Stimulated activated CD4-positive, alpha-beta T cell treated with anti-CD3 and anti-CD28 coated beads, Interleukin-1b, Interleukin-23, amount 100 ng/mL, for 24 hours (primary cell): Measurements from ENCODE around the gene TEP1.
A peak's percentile ranks its signal among the peaks of the same experiment; 100 is the strongest.
"Not testable (repeated sequence)": the region's sequence is repeated elsewhere in the genome, so short reads cannot be mapped to it uniquely, and the experiment has no call there.

ENCODE experiments used
- DNase-seq, 4 experiments: peaks; one replicate each; pipeline ENCODE4 v3.0.0-alpha.2; 2020; ENCODE audit warnings: low read depth in 4 of 4, low spot score in 1 of 4

TEP1 gene

DNA sequence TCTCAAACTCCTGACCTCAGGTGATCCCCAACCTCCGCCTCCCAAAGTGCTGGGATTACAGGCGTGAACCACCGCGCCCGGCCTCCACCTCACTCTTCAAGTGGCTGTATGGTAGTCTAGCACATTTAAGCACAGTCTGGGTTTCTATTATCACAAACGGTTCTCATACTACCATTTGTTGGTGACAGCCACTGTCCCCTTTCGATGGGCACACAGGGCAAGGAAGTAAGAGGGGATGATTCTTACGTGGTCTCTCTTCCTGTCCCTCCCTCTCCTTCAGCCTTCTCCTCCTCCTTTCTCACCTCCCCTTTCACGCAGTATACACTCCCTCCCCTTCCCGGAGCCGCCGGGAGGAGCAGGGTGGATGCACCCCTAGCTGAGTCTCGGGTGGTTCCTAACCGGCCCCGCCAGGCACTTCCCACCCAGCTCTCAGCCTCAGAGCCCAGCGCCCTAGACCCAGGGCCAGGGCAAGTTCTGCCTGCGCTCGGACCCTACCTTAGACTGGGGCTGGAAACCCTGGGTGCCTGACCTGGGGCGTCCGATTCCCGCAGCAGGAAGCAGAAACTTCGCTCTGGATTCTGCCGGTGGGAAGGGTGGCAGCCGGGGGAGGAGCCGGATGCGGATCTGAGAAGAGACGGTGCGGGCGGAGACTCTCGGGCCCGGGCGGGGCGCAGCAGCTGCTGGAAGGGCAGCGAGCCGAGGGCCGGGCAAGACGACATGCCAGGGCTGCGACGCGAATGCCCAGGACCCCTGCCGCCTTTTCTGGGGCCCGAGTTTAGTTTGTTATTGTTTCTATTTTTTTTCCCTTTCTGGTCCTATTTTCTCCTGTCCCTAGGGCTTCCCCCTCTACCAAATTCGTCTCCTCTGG lies at the start of gene TEP1:
TEP1 (minus strand) TSS at position 626 of the 868 bp plus-strand sequence. CDS start 5,062 bp downstream, outside the sequence.
- peak; percentile 44 to 73 (median 58) for DNase-seq

GRCh38 chr14:20461225-20462141 lies 48.2 kb upstream of the TEP1 start, which contains the start of gene PIP4P1:
TSS of gene PIP4P1 (minus strand) at chr14:20461434. CDS start at chr14:20461325, 109 bp downstream.
- peak; percentile 93 to 98 (median 96) for DNase-seq

DNA sequence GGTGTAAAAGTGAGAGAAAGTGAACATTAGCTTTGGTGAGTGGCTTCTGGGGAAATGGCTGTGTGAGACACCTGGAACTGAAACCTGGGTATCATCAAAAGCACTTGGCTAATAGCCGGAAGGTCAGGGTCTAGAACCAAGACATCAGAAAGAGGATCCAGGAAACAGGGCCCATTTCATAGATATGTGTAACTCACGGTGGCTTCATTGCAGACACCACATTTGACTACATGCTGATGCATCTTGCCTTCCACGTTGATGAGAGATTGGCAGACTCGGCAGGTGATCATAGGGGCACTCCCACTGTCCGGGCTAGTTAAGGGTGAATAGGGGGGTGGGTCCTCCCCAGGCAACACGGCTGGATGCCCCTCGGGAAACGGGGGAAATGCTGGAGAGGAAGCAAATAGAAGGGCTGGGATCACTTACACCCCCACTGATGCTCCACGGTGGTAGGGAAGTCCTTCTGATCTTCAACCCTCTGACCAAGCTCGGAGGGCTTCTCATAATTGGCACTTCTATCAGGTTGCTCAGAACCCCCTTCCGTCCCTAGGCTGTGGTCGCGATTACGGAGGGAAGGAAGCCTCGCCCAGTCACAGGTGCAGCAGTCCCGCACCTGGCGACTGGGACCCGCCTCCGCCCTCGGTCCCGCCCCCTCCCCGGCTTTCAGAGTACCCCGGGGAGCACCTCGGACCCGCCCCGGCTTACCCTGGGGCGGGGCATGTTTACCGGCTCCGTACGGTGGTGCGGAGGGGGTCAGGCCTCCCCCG lies 47.3 kb upstream of the TEP1 start:
- DNase-seq = peak in 1 of 4 experiments; percentile 28

- no peak for DNase-seq
These were observed 44.9 kb upstream of the TEP1 start for GRCh38 chr14:20458031-20458789.

- DNase-seq = no peak
These were observed 43.7 kb upstream of the TEP1 start for GRCh38 chr14:20456971-20457370.

- DNase-seq = no peak
These were observed 42.3 kb upstream of the TEP1 start for GRCh38 chr14:20455355-20456300.

DNA sequence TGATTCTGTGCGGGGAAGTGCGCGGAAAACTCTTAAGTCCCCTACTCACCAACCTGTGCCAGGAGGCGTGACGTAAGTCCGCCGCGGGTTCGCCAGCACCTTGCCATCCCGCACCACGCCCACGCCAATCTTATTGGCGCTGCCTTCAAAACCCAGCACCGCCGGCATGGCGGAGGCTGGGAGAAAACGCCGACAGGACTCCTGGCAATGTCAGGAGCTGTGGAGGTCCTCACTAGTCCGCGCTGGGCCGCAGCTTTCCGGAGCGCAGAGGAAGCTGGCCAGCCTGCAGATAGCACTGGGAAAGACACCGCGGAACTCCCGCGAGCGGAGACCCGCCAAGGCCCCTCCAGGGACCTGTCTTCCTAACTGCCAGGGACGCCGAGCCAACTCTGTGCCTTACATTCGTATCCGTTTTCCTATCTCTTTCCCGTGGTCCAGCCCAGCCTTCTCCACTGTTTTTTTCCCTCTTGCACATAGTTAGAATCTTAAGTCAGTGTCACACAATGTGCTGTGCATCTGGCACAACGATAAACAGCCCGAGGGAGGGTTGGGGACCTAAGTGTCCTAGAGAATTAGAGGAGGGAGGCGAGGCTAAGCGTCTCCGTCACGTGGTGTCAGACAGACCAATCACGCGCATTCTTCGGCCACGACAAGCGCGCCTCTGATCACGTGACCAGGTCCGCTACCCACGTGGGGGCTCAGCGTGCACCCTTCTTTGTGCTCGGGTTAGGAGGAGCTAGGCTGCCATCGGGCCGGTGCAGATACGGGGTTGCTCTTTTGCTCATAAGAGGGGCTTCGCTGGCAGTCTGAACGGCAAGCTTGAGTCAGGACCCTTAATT lies 41.4 kb upstream of the TEP1 start, which contains the start of the genes APEX1 and OSGEP:
APEX1 (plus strand) TSS at position 711 of the 839 bp plus-strand sequence. CDS start 420 bp downstream, outside the sequence.
OSGEP (minus strand) TSS at position 297 of the 839 bp plus-strand sequence; CDS start at position 168, 129 bp downstream.
- DNase-seq = peak; percentile 84 to 95 (median 93)

DNA sequence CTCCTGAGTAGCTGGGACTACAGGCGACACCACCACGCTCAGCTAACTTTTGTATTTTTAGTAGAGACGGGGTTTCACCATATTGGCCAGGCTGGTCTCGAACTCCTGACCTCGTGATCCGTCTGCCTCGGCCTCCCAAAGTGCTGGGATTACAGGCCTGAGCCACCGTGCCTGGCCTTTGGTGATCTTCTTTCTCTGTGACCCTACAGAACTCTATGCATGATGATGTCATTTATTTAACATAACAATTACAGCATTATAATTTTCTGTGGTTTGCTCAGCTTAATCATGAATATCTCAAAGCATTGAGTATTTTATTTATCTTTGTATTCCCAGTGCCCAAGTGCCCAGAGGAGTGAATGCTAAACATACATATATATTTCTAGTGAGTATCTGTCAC lies 39.5 kb upstream of the TEP1 start:
- not testable (repeated sequence) for DNase-seq

DNA sequence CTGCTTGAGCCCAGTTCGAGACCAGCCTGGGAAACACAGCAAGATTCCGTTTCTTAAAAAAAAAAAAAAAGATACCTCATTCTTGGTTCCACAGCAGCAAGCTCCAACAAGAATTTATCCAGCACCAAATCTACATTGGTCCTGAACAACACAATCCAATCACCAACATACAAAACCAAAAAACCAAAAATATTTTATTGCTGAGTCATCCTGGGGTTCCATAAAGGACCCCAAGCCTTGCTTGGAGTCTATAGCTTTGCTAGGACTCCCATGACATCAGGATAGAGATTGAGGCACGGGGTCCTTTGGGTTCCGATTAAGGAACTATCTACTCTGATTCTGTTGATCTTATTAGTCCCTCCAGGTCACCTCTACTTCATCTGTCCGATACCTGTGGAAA lies 33.6 kb upstream of the TEP1 start:
- DNase-seq = no peak

- not testable (repeated sequence) for DNase-seq
These were observed 30.3 kb upstream of the TEP1 start for GRCh38 chr14:20443650-20444049.

GRCh38 chr14:20441461-20441860 lies 28.2 kb upstream of the TEP1 start:
- DNase-seq = no peak

- DNase-seq = no peak
These were observed 27.6 kb upstream of the TEP1 start for GRCh38 chr14:20440882-20441281.

- no peak for DNase-seq
These were observed 27.2 kb upstream of the TEP1 start for GRCh38 chr14:20440465-20440864.

GRCh38 chr14:20438664-20439063 lies 25.4 kb upstream of the TEP1 start:
- DNase-seq = no peak

DNA sequence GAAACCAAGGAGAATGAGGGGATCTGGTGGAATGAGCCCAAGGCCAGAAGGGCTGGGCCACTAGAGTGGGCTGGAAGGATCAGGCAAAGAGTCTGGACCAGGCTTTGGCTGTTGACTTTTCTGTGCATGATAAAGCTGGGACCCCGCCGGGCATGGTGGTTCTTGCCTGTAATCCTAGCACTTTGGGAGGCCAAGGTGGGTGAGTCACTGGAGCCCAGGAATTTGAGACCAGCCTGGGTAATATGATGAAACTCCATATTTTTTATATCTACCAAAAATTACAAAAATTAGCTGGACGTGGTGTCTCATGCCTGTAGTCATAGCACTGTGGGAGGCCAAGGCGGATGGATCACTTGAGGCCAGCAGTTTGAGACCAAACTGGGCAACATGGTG lies 23.1 kb upstream of the TEP1 start:
- DNase-seq = no peak

GRCh38 chr14:20435582-20436362 lies 22.5 kb upstream of the TEP1 start, which contains the start of gene KLHL33:
TSS of gene KLHL33 (minus strand) at chr14:20436166. CDS start at chr14:20435811, 355 bp downstream.
- DNase-seq = no peak
